Activated CD4-positive, CD25-positive, alpha-beta regulatory T cell treated with anti-CD3 and anti-CD28 coated beads, Interleukin-2, amount 50 U/mL, for 16 hours (primary cell): Measurements from ENCODE around the gene GRIK2.

Experiments used
- DNase-seq: peaks from one replicate; pipeline ENCODE4 v3.0.0-alpha.2; 2020; ENCODE audit warnings: low read depth, low spot score

Gene GRIK2

GRCh38 chr6:101711518-101711917 is 318.0 kb downstream of the GRIK2 start:
- no peak for DNase-seq

- DNase-seq = no peak
Observed at GRCh38 chr6:101716387-101716786, 322.9 kb downstream of the GRIK2 start.

- no peak for DNase-seq
Observed at GRCh38 chr6:101716810-101717209, 323.3 kb downstream of the GRIK2 start.

- no peak for DNase-seq
Observed at GRCh38 chr6:101719521-101719920, 326.0 kb downstream of the GRIK2 start.

- DNase-seq = no peak
Observed at GRCh38 chr6:101722471-101722870, 329.0 kb downstream of the GRIK2 start.

GRCh38 chr6:101722991-101723579 is 329.6 kb downstream of the GRIK2 start:
- no peak for DNase-seq

- DNase-seq = no peak
Observed at GRCh38 chr6:101728388-101728787, 334.9 kb downstream of the GRIK2 start.

GRCh38 chr6:101728956-101729355 is 335.4 kb downstream of the GRIK2 start:
- no peak for DNase-seq

- no peak for DNase-seq
Observed at GRCh38 chr6:101730954-101731353, 337.4 kb downstream of the GRIK2 start.

- no peak for DNase-seq
Observed at GRCh38 chr6:101733899-101734298, 340.4 kb downstream of the GRIK2 start.

GRCh38 chr6:101738481-101738880 is 345.0 kb downstream of the GRIK2 start:
- DNase-seq = no peak

GRCh38 chr6:101740631-101741030 is 347.1 kb downstream of the GRIK2 start:
- no peak for DNase-seq

- DNase-seq = no peak
Observed at GRCh38 chr6:101741474-101742171, 348.1 kb downstream of the GRIK2 start.

GRCh38 chr6:101747160-101747559 is 353.7 kb downstream of the GRIK2 start:
- no peak for DNase-seq

GRCh38 chr6:101747716-101748115 is 354.2 kb downstream of the GRIK2 start:
- no peak for DNase-seq

GRCh38 chr6:101755931-101756330 is 362.4 kb downstream of the GRIK2 start:
- no peak for DNase-seq

- no peak for DNase-seq
Observed at GRCh38 chr6:101758368-101758767, 364.9 kb downstream of the GRIK2 start.

- no peak for DNase-seq
Observed at GRCh38 chr6:101760843-101761621, 367.5 kb downstream of the GRIK2 start.

- no peak for DNase-seq
Observed at GRCh38 chr6:101762851-101763250, 369.3 kb downstream of the GRIK2 start.

- no peak for DNase-seq
Observed at GRCh38 chr6:101765281-101765680, 371.8 kb downstream of the GRIK2 start.

GRCh38 chr6:101770116-101770515 is 376.6 kb downstream of the GRIK2 start:
- no peak for DNase-seq

- no peak for DNase-seq
Observed at GRCh38 chr6:101776919-101777350, 383.4 kb downstream of the GRIK2 start.

GRCh38 chr6:101777646-101778045 is 384.1 kb downstream of the GRIK2 start:
- DNase-seq = no peak
